Measurements from ENCODE around the gene RNH1.

Gene RNH1

DNA sequence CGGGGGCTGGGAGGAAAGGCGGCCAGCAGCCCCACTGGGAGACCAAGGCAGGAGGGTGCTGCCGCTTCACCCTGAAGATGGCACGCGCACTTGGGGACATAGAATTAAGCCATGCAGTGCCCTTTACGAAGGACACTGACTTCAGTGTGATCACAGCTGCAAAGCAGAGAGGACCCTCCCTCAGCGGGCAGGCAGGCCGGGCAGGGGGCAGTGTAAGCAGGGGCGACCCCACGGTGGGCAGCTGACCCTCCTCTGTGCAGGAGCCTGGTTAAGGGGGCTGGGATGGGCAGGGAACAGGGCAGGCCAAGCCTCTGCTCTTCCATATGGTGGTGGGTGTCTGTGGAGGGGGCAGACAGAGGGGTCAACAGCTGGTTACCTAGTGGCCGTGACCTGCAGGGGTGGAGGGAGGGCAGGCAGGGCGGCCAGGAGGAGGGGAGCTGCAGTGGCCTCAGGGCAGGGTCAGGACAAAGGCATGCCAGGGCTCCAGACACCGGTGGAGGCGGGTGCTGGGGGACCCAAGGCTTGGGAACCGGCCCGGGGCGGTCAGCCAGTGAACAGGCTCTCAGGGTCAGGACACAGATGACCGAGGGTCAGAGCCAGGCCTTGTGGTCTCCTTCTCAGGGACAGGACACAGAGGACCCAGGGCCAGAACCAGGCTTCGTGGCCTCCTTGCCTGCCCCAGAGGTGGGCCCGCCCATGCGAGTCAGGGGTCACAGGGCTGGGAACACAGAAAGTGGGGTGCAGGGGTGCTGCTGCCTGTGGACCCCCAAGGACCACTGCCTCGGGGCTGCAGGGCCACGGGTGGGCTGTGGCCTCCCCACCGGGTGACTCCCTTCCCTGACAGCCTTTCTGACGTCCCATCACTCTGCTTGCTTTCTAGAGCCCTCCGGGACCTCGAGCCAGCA is 46.3 kb upstream of the RNH1 start:
- DNase-seq (ENCODE audit: extremely low read depth, insufficient read length) = no peak
- TF ChIP-seq, protein P1, sequence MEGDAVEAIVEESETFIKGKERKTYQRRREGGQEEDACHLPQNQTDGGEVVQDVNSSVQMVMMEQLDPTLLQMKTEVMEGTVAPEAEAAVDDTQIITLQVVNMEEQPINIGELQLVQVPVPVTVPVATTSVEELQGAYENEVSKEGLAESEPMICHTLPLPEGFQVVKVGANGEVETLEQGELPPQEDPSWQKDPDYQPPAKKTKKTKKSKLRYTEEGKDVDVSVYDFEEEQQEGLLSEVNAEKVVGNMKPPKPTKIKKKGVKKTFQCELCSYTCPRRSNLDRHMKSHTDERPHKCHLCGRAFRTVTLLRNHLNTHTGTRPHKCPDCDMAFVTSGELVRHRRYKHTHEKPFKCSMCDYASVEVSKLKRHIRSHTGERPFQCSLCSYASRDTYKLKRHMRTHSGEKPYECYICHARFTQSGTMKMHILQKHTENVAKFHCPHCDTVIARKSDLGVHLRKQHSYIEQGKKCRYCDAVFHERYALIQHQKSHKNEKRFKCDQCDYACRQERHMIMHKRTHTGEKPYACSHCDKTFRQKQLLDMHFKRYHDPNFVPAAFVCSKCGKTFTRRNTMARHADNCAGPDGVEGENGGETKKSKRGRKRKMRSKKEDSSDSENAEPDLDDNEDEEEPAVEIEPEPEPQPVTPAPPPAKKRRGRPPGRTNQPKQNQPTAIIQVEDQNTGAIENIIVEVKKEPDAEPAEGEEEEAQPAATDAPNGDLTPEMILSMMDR (IDR thresholded peaks at IDR 0.05; ENCODE audit: insufficient read depth, low read length, poor library complexity, severe bottlenecking) = no peak
- H3K4me3 ChIP-seq (replicated peaks; ENCODE audit: low read depth, low read length) = no peak overlapping the region
- peaks cover 2% of the 10 kb centered on the region for H3K27me3 ChIP-seq (replicated peaks; ENCODE audit: control insufficient read depth, insufficient read depth, low read length)
- no peaks in the 10 kb centered on the region for H3K36me3 ChIP-seq (ENCODE audit: control insufficient read depth, insufficient read depth, low read length)

DNA sequence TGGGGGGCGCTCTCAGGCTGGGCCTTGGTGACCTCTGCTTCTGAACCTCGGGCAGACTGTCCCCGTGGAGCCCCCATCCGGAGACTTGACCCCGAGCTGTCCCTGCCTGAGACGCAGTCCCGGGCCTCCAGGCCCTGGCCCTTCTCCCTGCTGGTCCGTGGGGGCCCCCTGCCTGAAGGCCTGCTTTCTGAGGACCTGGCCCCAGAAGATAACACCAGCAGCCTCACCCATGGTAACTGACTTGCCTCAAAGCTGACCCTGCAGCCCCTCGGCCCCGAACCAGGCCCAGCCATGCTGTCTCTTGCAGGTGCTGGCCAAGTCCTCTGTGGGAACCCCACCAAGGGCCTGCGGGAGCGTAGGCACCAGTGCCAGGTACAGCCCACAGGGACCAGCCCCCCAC is 44.6 kb upstream of the RNH1 start:
- TF ChIP-seq, protein P1 (IDR thresholded peaks at IDR 0.05; ENCODE audit: insufficient read depth, low read length, poor library complexity, severe bottlenecking) = no peak
- H3K27me3 ChIP-seq (replicated peaks; ENCODE audit: control insufficient read depth, insufficient read depth, low read length) = no peaks in the 10 kb centered on the region
- no peak overlapping the region for H3K4me3 ChIP-seq (replicated peaks; ENCODE audit: low read depth, low read length)
- DNase-seq (ENCODE audit: extremely low read depth, insufficient read length) = no peak
- H3K36me3 ChIP-seq (ENCODE audit: control insufficient read depth, insufficient read depth, low read length) = no peaks in the 10 kb centered on the region

DNA sequence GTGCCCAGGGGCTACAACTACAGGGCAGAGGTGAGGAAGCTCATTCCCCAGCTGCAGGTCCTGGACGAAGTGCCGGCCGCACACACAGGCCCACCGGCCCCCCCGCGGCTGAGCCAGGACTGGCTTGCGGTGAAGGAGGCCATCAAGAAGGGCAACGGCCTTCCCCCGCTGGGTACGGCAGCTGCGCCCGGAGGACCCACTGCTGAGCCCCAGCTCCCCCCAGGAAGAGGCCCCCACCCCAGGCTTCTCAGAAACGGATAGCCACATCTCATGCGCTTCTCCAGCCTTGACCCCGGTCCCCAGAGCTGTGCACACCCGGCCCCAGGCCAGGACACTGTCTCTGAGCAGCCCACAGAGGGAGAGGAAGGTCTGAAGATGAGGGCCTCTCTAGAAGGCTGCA is 44.1 kb upstream of the RNH1 start:
- H3K27me3 ChIP-seq (replicated peaks; ENCODE audit: control insufficient read depth, insufficient read depth, low read length) = no peaks in the 10 kb centered on the region
- DNase-seq (ENCODE audit: extremely low read depth, insufficient read length) = no peak
- H3K4me3 ChIP-seq (replicated peaks; ENCODE audit: low read depth, low read length) = no peak overlapping the region
- H3K36me3 ChIP-seq (ENCODE audit: control insufficient read depth, insufficient read depth, low read length) = no peaks in the 10 kb centered on the region
- TF ChIP-seq, protein P1 (IDR thresholded peaks at IDR 0.05; ENCODE audit: insufficient read depth, low read length, poor library complexity, severe bottlenecking) = no peak

- TF ChIP-seq, protein P1 (IDR thresholded peaks at IDR 0.05; ENCODE audit: insufficient read depth, low read length, poor library complexity, severe bottlenecking) = no peak
- no peaks in the 10 kb centered on the region for H3K27me3 ChIP-seq (replicated peaks; ENCODE audit: control insufficient read depth, insufficient read depth, low read length)
- no peak for DNase-seq (ENCODE audit: extremely low read depth, insufficient read length)
These were observed 43.7 kb upstream of the RNH1 start for GRCh38 chr11:550746-551085.

DNA sequence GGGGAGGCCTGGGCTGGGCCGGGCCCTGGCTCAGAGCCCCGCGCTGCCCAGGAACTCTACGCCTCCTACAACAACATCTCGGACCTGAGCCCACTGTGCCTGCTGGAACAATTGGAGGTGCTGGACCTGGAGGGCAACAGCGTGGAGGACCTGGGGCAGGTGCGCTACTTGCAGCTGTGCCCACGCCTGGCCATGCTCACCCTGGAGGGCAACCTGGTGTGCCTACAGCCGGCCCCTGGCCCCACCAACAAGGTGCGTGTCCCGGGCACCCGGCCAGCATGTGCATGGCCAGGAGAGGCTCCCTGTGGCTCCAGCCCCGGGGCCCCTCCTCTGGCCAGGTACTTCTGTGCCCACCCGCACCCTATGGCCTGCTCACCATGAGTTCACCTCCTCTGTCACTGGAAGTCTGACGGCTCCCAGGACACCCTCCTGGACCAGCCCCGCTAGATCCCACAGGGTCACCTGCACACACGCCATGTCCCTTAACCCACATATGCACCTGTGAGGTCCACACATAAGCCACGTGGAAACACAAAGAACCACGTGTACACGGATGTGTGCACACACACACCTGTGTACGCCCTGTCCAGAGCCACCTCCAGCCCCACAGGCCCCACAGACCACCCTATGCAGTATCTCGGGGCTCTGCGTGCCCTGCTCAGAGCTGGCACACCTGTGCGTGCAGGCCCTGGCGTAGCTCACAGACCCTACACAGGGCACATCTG is 43.1 kb upstream of the RNH1 start:
- Histone ChIP-seq H3K36me3 (ENCODE audit: control insufficient read depth, insufficient read depth, low read length) (no peaks in the 10 kb centered on the region), H3K27me3 (replicated peaks; ENCODE audit: control insufficient read depth, insufficient read depth, low read length) (no peaks in the 10 kb centered on the region), H3K4me3 (replicated peaks; ENCODE audit: low read depth, low read length) (no peak overlapping the region)
- TF ChIP-seq, protein P1 (IDR thresholded peaks at IDR 0.05; ENCODE audit: insufficient read depth, low read length, poor library complexity, severe bottlenecking) = no peak
- no peak for DNase-seq (ENCODE audit: extremely low read depth, insufficient read length)

More at GRCh38 chr11:550746-551085, 43.7 kb upstream of the RNH1 start:
- no peaks in the 10 kb centered on the region for H3K36me3 ChIP-seq (ENCODE audit: control insufficient read depth, insufficient read depth, low read length)
- H3K4me3 ChIP-seq (replicated peaks; ENCODE audit: low read depth, low read length) = no peak overlapping the region
